GM21723 (cell line): ENCODE data around the gene UBE2G2.

Experiments
- ATAC-seq: cut with Tn5 transposase; IDR thresholded peaks from one replicate; pipeline ENCODE4 v1.9.1; 2021; ENCODE audit warnings: mild to moderate bottlenecking, moderate library complexity; ENCODE audit not compliant: unreplicated experiment

Gene UBE2G2

GRCh38 chr21:44792702-44793591 is 8.7 kb downstream of the UBE2G2 start:
- no peak for ATAC-seq

GRCh38 chr21:44791993-44792392 is 9.6 kb downstream of the UBE2G2 start:
- ATAC-seq = no peak

GRCh38 chr21:44791246-44791645 is 10.4 kb downstream of the UBE2G2 start:
- no peak for ATAC-seq

GRCh38 chr21:44790368-44790767 is 11.3 kb downstream of the UBE2G2 start:
- ATAC-seq = no peak

GRCh38 chr21:44789880-44790279 is 11.7 kb downstream of the UBE2G2 start:
- no peak for ATAC-seq

- no peak for ATAC-seq
These were observed 15.8 kb downstream of the UBE2G2 start for GRCh38 chr21:44785620-44786335.

- no peak for ATAC-seq
These were observed 16.8 kb downstream of the UBE2G2 start for GRCh38 chr21:44784810-44785209.

GRCh38 chr21:44783020-44783696 is 18.5 kb downstream of the UBE2G2 start:
- ATAC-seq = no peak

- no peak for ATAC-seq
These were observed 20.7 kb downstream of the UBE2G2 start for GRCh38 chr21:44780767-44781459.

GRCh38 chr21:44780137-44780502 is 21.5 kb downstream of the UBE2G2 start:
- no peak for ATAC-seq

- ATAC-seq = no peak
These were observed 22.0 kb downstream of the UBE2G2 start for GRCh38 chr21:44779417-44780136.

- ATAC-seq = no peak
These were observed 22.6 kb downstream of the UBE2G2 start for GRCh38 chr21:44778983-44779382.

- ATAC-seq = no peak
These were observed 23.1 kb downstream of the UBE2G2 start for GRCh38 chr21:44778499-44778911.

GRCh38 chr21:44778094-44778493 is 23.5 kb downstream of the UBE2G2 start:
- ATAC-seq = no peak

- no peak for ATAC-seq
These were observed 26.6 kb downstream of the UBE2G2 start for GRCh38 chr21:44774972-44775371.

- ATAC-seq = no peak
These were observed 28.2 kb downstream of the UBE2G2 start for GRCh38 chr21:44773291-44773932.

- ATAC-seq = no peak
These were observed 29.6 kb downstream of the UBE2G2 start for GRCh38 chr21:44771896-44772525.

GRCh38 chr21:44767834-44768831 is 33.5 kb downstream of the UBE2G2 start:
- no peak for ATAC-seq
